ENCODE results near the gene C1orf226. TPM values are rescaled to one million over a fixed set of nuclear protein-coding genes. Genes with fewer than 3 reads are reported as not detected.

Gene C1orf226
- total and polyA plus RNA-seq, 4 donors, result 2.2 to 25.2 (median 10.8) TPM

- TF ChIP-seq ZBTB33 (IDR thresholded peaks at IDR 0.05) (no peak), CTCF (IDR thresholded peaks at IDR 0.05; ENCODE audit: low read depth, low read length, missing input control) (no peak), RAD21 (IDR thresholded peaks at IDR 0.05) (no peak), HNF4A (conservative IDR thresholded peaks at IDR 0.05) (no peak)
These were observed 1.3 kb upstream of the C1orf226 start (continued) for GRCh38 chr1:162380061-162380846.

- DNase-seq (ENCODE audit: low spot score), result peak; percentile 26
- H3K9ac ChIP-seq (ENCODE audit: low read depth in 1 of 2, low read length in 2 of 2), result no peak overlapping the region
- H3K9me3 ChIP-seq (ENCODE audit: control insufficient read depth in 4 of 4, low read length in 3 of 4), result no peaks in the 10 kb centered on the region
- H3K27me3 ChIP-seq (ENCODE audit: control insufficient read depth in 4 of 4, insufficient read depth in 4 of 4, low read length in 3 of 4), result no peaks in the 10 kb centered on the region
- peaks cover 0 to 13% (median 10%) of the 10 kb centered on the region in 4 donors for H3K36me3 ChIP-seq (ENCODE audit: control insufficient read depth in 4 of 4, insufficient read depth in 3 of 4, low read depth in 1 of 4, low read length in 3 of 4)
- H3K27ac ChIP-seq (ENCODE audit: low read depth in 1 of 2, low read length in 2 of 2), result no peak overlapping the region
- TF ChIP-seq TAF1 (conservative IDR thresholded peaks at IDR 0.05), result no peak
- no peak for TF ChIP-seq REST (IDR thresholded peaks at IDR 0.05)
- peak; percentile 78 for TF ChIP-seq SP1 (IDR thresholded peaks at IDR 0.05)
- TF ChIP-seq FOXA2 (IDR thresholded peaks at IDR 0.05), result no peak
- TF ChIP-seq RXRA (IDR thresholded peaks at IDR 0.05), result peak; percentile 74 to 80
- peak; percentile 66 for TF ChIP-seq ATF3 (IDR thresholded peaks at IDR 0.05)
- TF ChIP-seq YY1 (IDR thresholded peaks at IDR 0.05), result peak; percentile 18
- peak; percentile 49 to 50 for TF ChIP-seq HNF4A (conservative IDR thresholded peaks at IDR 0.05)
- WGBS, result 86% methylated on average over 13 of the region's 13 CpGs
- H3K4me1 ChIP-seq (ENCODE audit: control insufficient read depth in 4 of 4, insufficient read depth in 4 of 4, low read length in 3 of 4), result peaks cover 0 to 1% (median 0%) of the 10 kb centered on the region in 4 donors
- no peak overlapping the region for H3K4me3 ChIP-seq (ENCODE audit: low read depth in 1 of 3, low read length in 3 of 3)
These were observed 618 bp downstream of the C1orf226 start for GRCh38 chr1:162381941-162382750.

Measured in liver (tissue), 9 donors.